Measurements from ENCODE around the gene RMC1.
"Not testable (repeated sequence)": the region's sequence is repeated elsewhere in the genome, so short reads cannot be mapped to it uniquely, and the experiment has no call there.

The RMC1 gene

GRCh38 chr18:23567671-23568070, 64.4 kb downstream of the RMC1 start:
- no peak for DNase-seq

- no peak for DNase-seq
These were observed 65.2 kb downstream of the RMC1 start for GRCh38 chr18:23568281-23569138.

GRCh38 chr18:23569299-23570063, 66.2 kb downstream of the RMC1 start:
- DNase-seq = no peak

GRCh38 chr18:23570912-23571504, 67.7 kb downstream of the RMC1 start:
- DNase-seq = no peak

GRCh38 chr18:23572012-23572411, 68.7 kb downstream of the RMC1 start:
- DNase-seq = no peak

- no peak for DNase-seq
These were observed 69.3 kb downstream of the RMC1 start for GRCh38 chr18:23572570-23572969.

GRCh38 chr18:23573020-23573419, 69.7 kb downstream of the RMC1 start:
- no peak for DNase-seq

- DNase-seq = no peak
These were observed 70.5 kb downstream of the RMC1 start for GRCh38 chr18:23573626-23574431.

GRCh38 chr18:23574611-23575308, 71.4 kb downstream of the RMC1 start:
- no peak for DNase-seq

- DNase-seq = no peak
These were observed 72.0 kb downstream of the RMC1 start for GRCh38 chr18:23575309-23575651.

- DNase-seq = not testable (repeated sequence)
These were observed 74.2 kb downstream of the RMC1 start for GRCh38 chr18:23577521-23577920.

GRCh38 chr18:23578067-23578701, 74.9 kb downstream of the RMC1 start:
- no peak for DNase-seq

GRCh38 chr18:23578891-23579653, 75.8 kb downstream of the RMC1 start:
- DNase-seq = no peak

GRCh38 chr18:23580677-23581367, 77.5 kb downstream of the RMC1 start:
- DNase-seq = no peak

All from NCI-H1930 (cell line).